ENCODE results near the gene OR2T12.
"Not testable (repeated sequence)": the region's sequence is repeated elsewhere in the genome, so short reads cannot be mapped to it uniquely, and the experiment has no call there.

OR2T12 gene

DNA sequence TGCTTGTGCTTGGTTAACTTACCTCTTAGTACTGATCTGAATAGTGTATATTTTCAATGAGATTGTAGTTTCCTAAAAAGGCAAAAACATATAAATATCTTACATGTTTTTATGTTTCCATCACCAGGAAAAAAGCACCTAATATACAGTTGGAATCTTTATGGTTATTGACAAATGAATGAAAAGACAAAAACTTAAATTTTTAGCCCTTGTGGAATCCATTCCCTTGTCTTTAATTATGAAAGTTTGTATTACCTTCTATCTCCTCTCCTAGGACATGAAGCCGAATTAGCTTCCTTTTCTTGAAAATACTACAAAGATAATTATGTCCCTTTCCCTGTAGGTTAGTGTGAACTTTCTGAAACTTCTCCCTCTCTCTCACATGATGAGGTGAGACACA is at the start of gene OR2T12:
OR2T12 (minus strand) TSS at position 101 of the 400 bp plus-strand sequence. CDS start 7,846 bp downstream, outside the sequence.
- no peak for DNase-seq (ENCODE audit: low spot score)

GRCh38 chr1:248348475-248348874 is 45.3 kb upstream of the OR2T12 start, which contains the start of gene OR14C36:
Gene OR14C36, plus strand, starts transcription at chr1:248348775. Its CDS starts 0 bp downstream, at chr1:248348775.
- no peak for DNase-seq (ENCODE audit: low spot score)

GRCh38 chr1:248343451-248343850 is 40.2 kb upstream of the OR2T12 start:
- DNase-seq (ENCODE audit: low spot score), result no peak

GRCh38 chr1:248324468-248324867 is 21.2 kb upstream of the OR2T12 start, which contains the start of gene OR2M7:
Gene OR2M7, minus strand, starts transcription at chr1:248324568. Its CDS starts 0 bp downstream, at chr1:248324568.
- no peak for DNase-seq (ENCODE audit: low spot score)

- DNase-seq (ENCODE audit: low spot score), result no peak
These were observed 13.6 kb upstream of the OR2T12 start for GRCh38 chr1:248316796-248317195.

GRCh38 chr1:248306740-248307139 is 3.5 kb upstream of the OR2T12 start:
- DNase-seq (ENCODE audit: low spot score), result not testable (repeated sequence)

GRCh38 chr1:248306103-248306502 is 2.9 kb upstream of the OR2T12 start:
- DNase-seq (ENCODE audit: low spot score), result no peak

DNA sequence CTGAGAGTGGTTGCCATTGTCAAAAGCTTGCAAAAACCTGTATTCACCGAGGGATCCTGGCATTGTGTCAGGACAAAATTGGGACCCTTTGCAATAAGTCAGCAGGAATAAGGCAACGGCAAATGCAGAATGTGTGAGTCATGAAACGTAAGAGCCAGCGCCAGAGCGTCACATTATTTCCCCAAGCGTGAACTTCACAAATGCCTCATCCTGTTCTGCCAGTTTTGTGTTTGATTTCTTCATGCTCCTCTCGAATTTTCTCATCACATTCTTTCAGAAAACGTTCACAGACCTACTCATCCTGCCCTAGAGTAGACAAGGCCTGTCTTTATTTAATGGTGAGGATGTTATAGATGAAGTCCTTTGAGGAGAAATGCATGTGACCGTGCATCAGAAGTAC is 2.4 kb upstream of the OR2T12 start:
- DNase-seq (ENCODE audit: low spot score), result not testable (repeated sequence)

GRCh38 chr1:248288391-248288790 is 14.8 kb downstream of the OR2T12 start:
- no peak for DNase-seq (ENCODE audit: low spot score)

DNA sequence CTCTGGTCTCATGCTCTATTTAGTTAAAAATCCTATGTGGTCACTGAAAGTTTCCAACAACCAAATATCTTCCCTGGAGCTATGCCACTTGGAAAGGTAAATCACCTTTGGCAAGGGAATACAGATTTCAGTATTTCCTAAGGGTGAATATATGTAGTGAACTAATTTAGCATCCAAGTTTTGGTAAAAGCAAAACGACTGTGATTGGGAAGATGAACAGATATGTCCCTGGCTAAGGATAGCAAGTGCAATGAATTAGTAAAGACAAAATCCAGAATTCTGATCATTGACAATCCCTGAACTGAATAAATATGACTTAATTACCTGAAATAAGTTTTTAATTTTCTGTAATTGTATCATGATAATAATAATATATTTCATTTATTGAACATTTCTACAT is 25.3 kb downstream of the OR2T12 start, which contains the start of gene OR2T33:
OR2T33 (minus strand) TSS at position 101 of the 400 bp plus-strand sequence. CDS start 4,162 bp downstream, outside the sequence.
- no peak for DNase-seq (ENCODE audit: low spot score)

DNA sequence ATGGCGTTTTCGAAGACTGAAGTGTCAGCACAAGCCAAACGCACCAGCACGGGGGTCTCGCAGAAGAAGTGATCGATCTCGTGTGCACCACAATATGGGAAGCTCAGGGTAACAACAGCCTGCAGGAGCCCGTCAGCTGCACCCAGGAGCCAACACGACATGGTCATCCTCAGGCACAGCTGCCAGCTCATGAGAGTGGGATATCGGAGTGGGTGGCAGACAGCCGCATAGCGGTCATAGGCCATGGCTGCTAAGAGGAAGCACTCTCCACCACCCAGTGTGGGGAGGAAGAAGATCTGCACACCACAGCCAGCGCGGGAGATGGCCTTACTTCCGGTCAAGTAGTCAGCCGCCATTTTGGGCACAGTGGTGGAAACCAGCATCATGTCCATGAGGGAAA is 30.0 kb downstream of the OR2T12 start:
- DNase-seq (ENCODE audit: low spot score), result not testable (repeated sequence)

GRCh38 chr1:248268178-248268577 is 35.0 kb downstream of the OR2T12 start:
- DNase-seq (ENCODE audit: low spot score), result no peak

DNA sequence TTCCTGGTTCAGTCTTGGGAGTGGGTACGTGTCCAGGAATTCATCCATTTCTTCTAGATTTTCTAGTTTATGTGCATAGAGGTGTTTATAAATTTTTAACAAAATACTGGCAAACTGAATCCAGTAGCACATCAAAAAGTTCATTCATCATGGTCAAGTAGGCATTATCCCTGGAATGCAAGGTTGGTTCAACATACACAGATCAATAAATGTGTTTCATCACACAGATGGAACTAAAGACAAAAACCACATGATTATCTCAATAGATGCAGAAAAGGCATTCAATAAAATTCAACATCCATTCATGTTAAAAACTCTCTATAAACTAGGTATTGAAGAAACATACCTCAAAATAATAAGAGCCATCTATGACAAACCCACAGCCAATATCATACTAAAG is 43.9 kb downstream of the OR2T12 start:
- DNase-seq (ENCODE audit: low spot score), result not testable (repeated sequence)

GRCh38 chr1:248243204-248243603 is 60.0 kb downstream of the OR2T12 start:
- peak; percentile 58 for DNase-seq (ENCODE audit: low spot score)
